HepG2 (cell line): ENCODE results near the gene GRK4. TPM values are rescaled to one million over a fixed set of nuclear protein-coding genes. Genes with fewer than 3 reads are reported as not detected.

ENCODE experiments used
- ATAC-seq: fragments of 200-7000 bp; cut with Tn5 transposase; 3 replicates; pipeline ENCODE4 v1.9.1; 2020; ENCODE audit warnings: mild to moderate bottlenecking, moderate library complexity
- BruUV-seq: library from RNA; stranded (reverse); fragments of 400-500 nt; replicated peaks from 2 replicates; lab custom pipeline; 2021; lab: Mats Ljungman, UMichigan
- CTCF ChIA-PET: fragments of 300-600 bp; formaldehyde crosslinking; extraction: SDS; loops from one replicate; lab custom pipeline; 2021; ENCODE audit warnings: low total read pairs, inconsistent platforms, low intra/inter-chr PET ratio; lab: Yijun Ruan, JAX
- POLR2A ChIA-PET: fragments of 350-600 bp; sonication (Branson Sonifier 250); formaldehyde crosslinking; loops from one replicate; lab custom pipeline; 2020; ENCODE audit warnings: antibody characterized with exemption, inconsistent platforms; lab: Yijun Ruan, JAX
- DNase-seq: peaks from one replicate; pipeline ENCODE4 v3.0.0-alpha.2; 2015; ENCODE audit warnings: low spot score
- FAIRE-seq: peaks from 3 replicates; lab custom pipeline; 2011; peaks lifted over from hg19 to GRCh38; lab: Jason Lieb, UNC
- H2AFZ ChIP-seq: one replicate; pipeline ENCODE4 v1.6.1; 2011; ENCODE audit warnings: low read length, inconsistent platforms
- H3K27ac ChIP-seq: fragments of 300-600 bp; 3 replicates; pipeline ENCODE4 v1.8.0; 2011; ENCODE audit warnings: mixed run types, mild to moderate bottlenecking, mixed read lengths, low read length, inconsistent platforms; ENCODE audit not compliant: insufficient read depth; ENCODE audit errors: extremely low read length
- H3K27me3 ChIP-seq, 2 experiments: fragments of 200-600 bp in 1 of 2; 2 replicates in 1 of 2; 3 replicates in 1 of 2; pipeline versions ENCODE4 v1.6.0 to v1.8.0; 2011; ENCODE audit warnings: low read length in 2 of 2, mild to moderate bottlenecking in 2 of 2, moderate library complexity in 2 of 2, inconsistent platforms in 1 of 2; ENCODE audit not compliant: insufficient read depth in 2 of 2, control insufficient read depth in 1 of 2
- H3K36me3 ChIP-seq, 2 experiments: fragments of 200-600 bp in 1 of 2; replicated peaks in 1 of 2; 2 replicates in 1 of 2; 3 replicates in 1 of 2; pipeline versions ENCODE4 v1.5.1 to v1.8.0; 2011; ENCODE audit warnings: low read length in 2 of 2, inconsistent platforms in 1 of 2; ENCODE audit not compliant: insufficient read depth in 2 of 2, control insufficient read depth in 1 of 2
- H3K4me1 ChIP-seq: 2 replicates; pipeline ENCODE4 v1.5.1; 2012; ENCODE audit warnings: low read length, inconsistent platforms; ENCODE audit not compliant: insufficient read depth
- H3K4me2 ChIP-seq: 2 replicates; pipeline ENCODE4 v1.6.0; 2011; ENCODE audit warnings: low read depth, low read length, inconsistent platforms
- H3K4me3 ChIP-seq, 3 experiments: fragments of 200-600 bp in 1 of 3; sonication (generic), shearing (Covaris generic) in 1 of 3; replicated peaks in 1 of 3; 2 replicates each; pipeline ENCODE4 v1.5.1; 2011 to 2016; ENCODE audit warnings: low read length in 3 of 3, inconsistent platforms in 2 of 3, low read depth in 2 of 3, mild to moderate bottlenecking in 2 of 3, control low read depth in 1 of 3, mixed read lengths in 1 of 3; ENCODE audit not compliant: insufficient read depth in 1 of 3
- H3K79me2 ChIP-seq: one replicate; pipeline ENCODE4 v1.6.1; 2011; ENCODE audit warnings: low read length, inconsistent platforms; ENCODE audit not compliant: insufficient read depth
- H3K9ac ChIP-seq: 2 replicates; pipeline ENCODE4 v1.6.0; 2011; ENCODE audit warnings: mild to moderate bottlenecking, low read depth, low read length, inconsistent platforms; ENCODE audit not compliant: insufficient read depth
- H3K9me3 ChIP-seq: 2 replicates; pipeline ENCODE4 v1.5.1; 2012; ENCODE audit warnings: mild to moderate bottlenecking, low read length
- H4K20me1 ChIP-seq: 2 replicates; pipeline ENCODE4 v1.6.0; 2011; ENCODE audit warnings: inconsistent platforms, mild to moderate bottlenecking, low read length, moderate library complexity; ENCODE audit not compliant: insufficient read depth
- HMG20B ChIP-seq: conservative IDR thresholded peaks from 2 replicates; pipeline ENCODE4 v1.6.1; 2016; ENCODE audit warnings: missing genetic modification reagents, missing compliant biosample characterization
- JARID2 ChIP-seq: sonication (generic); formaldehyde crosslinking; IDR thresholded peaks from 2 replicates; pipeline ENCODE4 v1.8.1; 2023; ENCODE audit warnings: missing genetic modification reagents, inconsistent platforms; ENCODE audit not compliant: insufficient replicate concordance
- ZNF430 ChIP-seq: sonication (generic); formaldehyde crosslinking; IDR thresholded peaks from 2 replicates; pipeline ENCODE4 v1.9.0; 2021; ENCODE audit warnings: mild to moderate bottlenecking, missing genetic modification reagents
- ZSCAN31 ChIP-seq: sonication (generic); formaldehyde crosslinking; IDR thresholded peaks from 2 replicates; pipeline ENCODE4 v1.5.0; 2020; ENCODE audit warnings: low read depth, mild to moderate bottlenecking, missing genetic modification reagents
- WGBS: methylation state at CpG from one replicate; pipeline ENCODE4 v1.1.6; 2017; ENCODE audit warnings: low lambda C conversion rate; 5-methylcytosine and 5-hydroxymethylcytosine counted together
- in situ Hi-C: cut with HindIII; loops from 2 replicates; pipeline ENCODE4 v1.10.0; 2017; ENCODE audit warnings: low pct_unique_long_range_greater_than_20kb; ENCODE audit not compliant: extremely low pct_ligation_motif_present
- intact Hi-C: fragments of 100-400 bp; cut with micrococcal nuclease; formaldehyde crosslinking; loops from one replicate; pipeline ENCODE4 v1.10.0; 2022; ENCODE audit not compliant: unreplicated experiment
- polyA plus RNA-seq, 8 experiments: library from polyadenylated mRNA; depleted of rRNA in 3 of 8; stranded (reverse) in 7 of 8; unstranded in 1 of 8; fragments of >200 nt; fragmentation: Illumina TruSeq in 4 of 8; extraction: Trizol in 4 of 8; gene quantifications; 2 replicates each; pipeline versions ENCODE4 v1.2.1 to v1.2.3, GENCODE V29; 2011 to 2016; ENCODE audit warnings: low read depth in 4 of 8, missing spikeins in 1 of 8, mixed read lengths in 1 of 8; ENCODE audit not compliant: insufficient read depth in 1 of 8
- total RNA-seq, 5 experiments: library from RNA; depleted of rRNA; stranded (reverse); fragments of >200 nt; fragmentation: Illumina TruSeq; extraction: Trizol; gene quantifications; 2 replicates each; pipeline ENCODE4 v1.2.3, GENCODE V29; 2016; ENCODE audit warnings: low read depth in 1 of 5
- TF ChIP-seq, protein P1 (sequence below): sonication (generic); formaldehyde crosslinking; IDR thresholded peaks from 2 replicates; pipeline ENCODE4 v1.5.1; 2020; ENCODE audit warnings: missing genetic modification reagents, mild to moderate bottlenecking, borderline replicate concordance
- TF ChIP-seq, protein P2 (sequence below): sonication (generic); formaldehyde crosslinking; IDR thresholded peaks from 2 replicates; pipeline ENCODE4 v1.5.1; 2020; ENCODE audit warnings: mild to moderate bottlenecking, missing genetic modification reagents

GRK4 gene
- total and polyA plus RNA-seq, 2 of the 13 experiments (the other 11 are each of a cell fraction or from before 2014, with no cell fraction given), result 1.8 to 2.0 TPM

DNA sequence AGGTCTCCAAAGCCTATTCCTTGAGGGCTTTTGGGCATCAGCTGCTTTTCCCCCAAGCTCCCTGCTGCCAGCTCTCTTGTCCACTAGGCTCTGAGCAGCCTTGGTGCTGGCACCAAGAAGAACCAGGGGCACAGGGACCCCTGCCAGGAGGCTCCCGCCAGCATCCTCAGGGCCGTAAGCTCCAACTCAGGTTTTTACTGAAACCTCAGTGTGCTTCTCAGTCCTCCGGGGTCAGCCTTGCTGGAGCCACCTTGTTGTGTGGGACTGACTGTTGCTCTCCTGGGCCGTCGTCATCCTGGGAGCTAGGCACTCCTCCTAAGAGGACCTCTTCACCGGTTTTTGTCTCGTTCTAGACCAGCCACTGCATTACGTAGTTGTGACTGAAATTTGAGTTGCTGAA is 39.1 kb upstream of the GRK4 start (continued):
- TF ChIP-seq ZSCAN31, result no peak
- TF ChIP-seq, protein P1, sequence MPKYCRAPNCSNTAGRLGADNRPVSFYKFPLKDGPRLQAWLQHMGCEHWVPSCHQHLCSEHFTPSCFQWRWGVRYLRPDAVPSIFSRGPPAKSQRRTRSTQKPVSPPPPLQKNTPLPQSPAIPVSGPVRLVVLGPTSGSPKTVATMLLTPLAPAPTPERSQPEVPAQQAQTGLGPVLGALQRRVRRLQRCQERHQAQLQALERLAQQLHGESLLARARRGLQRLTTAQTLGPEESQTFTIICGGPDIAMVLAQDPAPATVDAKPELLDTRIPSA (CRISPR knock-in tag), result no peak
- TF ChIP-seq, protein P2, sequence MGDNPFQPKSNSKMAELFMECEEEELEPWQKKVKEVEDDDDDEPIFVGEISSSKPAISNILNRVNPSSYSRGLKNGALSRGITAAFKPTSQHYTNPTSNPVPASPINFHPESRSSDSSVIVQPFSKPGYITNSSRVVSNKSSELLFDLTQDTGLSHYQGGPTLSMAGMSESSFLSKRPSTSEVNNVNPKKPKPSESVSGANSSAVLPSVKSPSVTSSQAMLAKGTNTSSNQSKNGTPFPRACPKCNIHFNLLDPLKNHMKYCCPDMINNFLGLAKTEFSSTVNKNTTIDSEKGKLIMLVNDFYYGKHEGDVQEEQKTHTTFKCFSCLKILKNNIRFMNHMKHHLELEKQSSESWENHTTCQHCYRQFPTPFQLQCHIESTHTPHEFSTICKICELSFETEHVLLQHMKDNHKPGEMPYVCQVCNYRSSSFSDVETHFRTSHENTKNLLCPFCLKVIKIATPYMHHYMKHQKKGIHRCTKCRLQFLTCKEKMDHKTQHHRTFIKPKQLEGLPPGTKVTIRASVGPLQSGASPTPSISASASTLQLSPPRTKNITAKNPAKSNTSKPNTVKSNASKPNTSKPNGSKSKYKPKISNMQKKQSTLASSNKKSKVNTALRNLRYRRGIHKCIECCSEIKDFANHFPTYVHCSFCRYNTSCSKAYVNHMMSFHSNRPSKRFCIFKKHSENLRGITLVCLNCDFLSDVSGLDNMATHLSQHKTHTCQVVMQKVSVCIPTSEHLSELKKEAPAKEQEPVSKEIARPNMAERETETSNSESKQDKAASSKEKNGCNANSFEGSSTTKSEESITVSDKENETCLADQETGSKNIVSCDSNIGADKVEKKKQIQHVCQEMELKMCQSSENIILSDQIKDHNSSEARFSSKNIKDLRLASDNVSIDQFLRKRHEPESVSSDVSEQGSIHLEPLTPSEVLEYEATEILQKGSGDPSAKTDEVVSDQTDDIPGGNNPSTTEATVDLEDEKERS (CRISPR knock-in tag), result no peak
- TF ChIP-seq, all 625 proteins: peak for 0

DNA sequence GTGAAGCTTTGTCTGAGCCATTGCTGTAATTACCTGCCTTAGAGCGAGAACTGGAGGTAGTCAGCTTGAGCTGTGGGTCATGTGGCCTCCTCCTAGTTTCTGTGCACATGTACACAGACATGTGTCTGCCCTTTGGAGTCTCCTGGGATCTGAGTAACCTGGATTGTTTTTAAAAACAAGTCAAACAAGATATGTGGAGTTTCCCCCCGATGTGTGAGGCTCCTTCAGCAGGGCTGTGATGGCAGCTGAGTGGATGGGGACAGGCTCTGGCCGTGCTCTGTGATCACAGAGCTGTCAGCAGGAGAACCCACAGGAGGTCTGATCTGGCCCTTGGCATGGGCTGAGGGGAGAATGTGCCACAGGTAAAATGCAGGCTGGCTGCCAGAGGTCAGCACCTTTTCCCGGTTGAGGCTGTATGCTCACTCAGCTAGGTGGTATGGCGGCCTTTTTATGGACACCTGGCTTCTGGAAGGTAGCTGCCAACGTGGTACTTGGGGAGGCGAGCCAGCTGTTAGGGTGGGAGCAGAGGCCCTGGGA is 38.5 kb upstream of the GRK4 start:
- FAIRE-seq (no peak), ATAC-seq (no peak), DNase-seq (no peak)
- no peaks in the 10 kb centered on the region for H3K9me3 ChIP-seq
- H3K27ac ChIP-seq, result no peak overlapping the region
- POLR2A ChIA-PET, result no interaction called here
- intact Hi-C loops (no loop called here), in situ Hi-C loops (no loop called here)
- H3K9ac ChIP-seq, result no peak overlapping the region
- TF ChIP-seq JARID2 (CRISPR knock-in tag) (no peak), HMG20B (no peak), ZNF430 (CRISPR knock-in tag) (no peak)
- H3K4me3 ChIP-seq, result no peak overlapping the region
- no peaks in the 10 kb centered on the region for H4K20me1 ChIP-seq
- no peak overlapping the region for H3K4me2 ChIP-seq
- no peak overlapping the region for H2AFZ ChIP-seq
- CTCF ChIA-PET, result no interaction called here
- H3K27me3 ChIP-seq, result no peaks in the 10 kb centered on the region
- H3K79me2 ChIP-seq, result peaks cover 2% of the 10 kb centered on the region
- WGBS, result 79% methylated on average over 7 of the region's 7 CpGs
- H3K36me3 ChIP-seq, result peaks cover 30 to 59% of the 10 kb centered on the region in 2 experiments
- BruUV-seq, result no TSS peak
- peaks cover 3% of the 10 kb centered on the region for H3K4me1 ChIP-seq
